Subcutaneous adipose tissue (tissue), 4 donors: ENCODE measurements around the gene FAM234B. TPM values are rescaled to one million over a fixed set of nuclear protein-coding genes. Genes with fewer than 3 reads are reported as not detected.

Experiments used
- CTCF ChIP-seq: fragments of 450-650 bp; IDR thresholded peaks from one replicate; pipeline ENCODE4 v1.5.1; 2016; ENCODE audit warnings: low read depth, mild to moderate bottlenecking, control low read depth, antibody characterized with exemption, moderate library complexity
- total RNA-seq, 4 donors: library from RNA; depleted of rRNA; stranded (reverse); fragments of >200 nt; gene quantifications; one replicate each; pipeline ENCODE4 v1.1.0, GENCODE V29; 2016

The FAM234B gene
- total RNA-seq, 4 donors from 2014 or later: 5.2 to 6.4 (median 5.7) TPM

- TF ChIP-seq CTCF: no peak
These were observed 19.7 kb upstream of the FAM234B start for GRCh38 chr12:13024531-13024916.

- no peak for TF ChIP-seq CTCF
These were observed 17.9 kb upstream of the FAM234B start for GRCh38 chr12:13026286-13026685.

- no peak for TF ChIP-seq CTCF
These were observed 17.1 kb upstream of the FAM234B start for GRCh38 chr12:13027032-13027431.

GRCh38 chr12:13027508-13027907 lies 16.7 kb upstream of the FAM234B start:
- TF ChIP-seq CTCF: no peak

- TF ChIP-seq CTCF: no peak
These were observed 15.2 kb upstream of the FAM234B start for GRCh38 chr12:13028825-13029570.

- TF ChIP-seq CTCF: no peak
These were observed 13.5 kb upstream of the FAM234B start for GRCh38 chr12:13030541-13031291.

- TF ChIP-seq CTCF: no peak
These were observed 12.0 kb upstream of the FAM234B start for GRCh38 chr12:13032164-13032563.
